BE2C (cell line): ENCODE results near the gene SLC9B2.

Source experiments
- DNase-seq: peaks from one replicate; pipeline ENCODE4 v3.0.0-alpha.2; 2020
- H3K27me3 ChIP-seq: fragments of 250-450 bp; sonication (Bioruptor Pico); 2 replicates; pipeline ENCODE4 v1.5.1; 2020; ENCODE audit warnings: mild to moderate bottlenecking
- H3K36me3 ChIP-seq: fragments of 250-450 bp; sonication (Bioruptor Pico); 2 replicates; pipeline ENCODE4 v1.5.1; 2020; ENCODE audit warnings: mild to moderate bottlenecking
- H3K4me1 ChIP-seq: fragments of 250-450 bp; sonication (Bioruptor Pico); 2 replicates; pipeline ENCODE4 v1.5.1; 2020
- H3K4me3 ChIP-seq: 2 replicates; pipeline ENCODE4 v1.5.1; 2011; ENCODE audit warnings: low read depth, low read length
- H3K9me3 ChIP-seq: fragments of 250-450 bp; sonication (Bioruptor Pico); 2 replicates; pipeline ENCODE4 v1.5.1; 2020
- TF ChIP-seq, protein P1 (sequence below): IDR thresholded peaks from 2 replicates; pipeline ENCODE4 v1.5.1; 2012; ENCODE audit warnings: mild to moderate bottlenecking, low read depth, low read length

SLC9B2 gene

DNA sequence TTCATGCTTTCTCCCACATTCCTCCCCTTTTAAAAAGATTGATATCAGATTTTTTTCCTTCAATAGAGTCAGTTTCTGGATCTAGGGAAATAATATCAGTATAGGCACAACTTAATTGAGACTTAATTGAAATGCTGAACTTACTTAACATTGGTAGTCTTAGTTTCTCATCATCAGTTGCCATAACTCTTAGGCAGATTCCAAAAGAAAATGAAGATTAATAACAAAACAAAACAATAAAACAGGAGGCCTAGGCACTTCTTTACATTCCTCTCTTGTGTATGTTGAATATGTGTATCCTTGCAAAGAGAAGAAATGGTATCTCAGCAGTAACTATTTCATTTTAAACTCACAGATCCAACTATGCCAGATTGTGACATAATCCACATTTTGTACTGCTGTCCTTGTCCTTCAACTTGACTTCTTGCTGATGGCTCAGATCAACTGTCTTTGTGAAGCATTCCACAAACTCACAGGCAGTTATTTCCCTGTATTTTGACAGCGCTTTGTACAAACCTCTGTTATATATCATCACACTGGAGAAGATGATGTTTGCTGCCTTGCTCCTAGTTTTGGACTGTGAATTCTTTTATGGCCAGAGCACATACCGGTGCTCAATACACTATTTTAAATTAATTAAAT lies 9.1 kb upstream of the SLC9B2 start:
- Histone ChIP-seq H3K4me1 (no peaks in the 10 kb centered on the region), H3K4me3 (no peak overlapping the region), H3K9me3 (no peaks in the 10 kb centered on the region), H3K36me3 (no peaks in the 10 kb centered on the region), H3K27me3 (no peaks in the 10 kb centered on the region)
- DNase-seq: no peak
- TF ChIP-seq, protein P1, sequence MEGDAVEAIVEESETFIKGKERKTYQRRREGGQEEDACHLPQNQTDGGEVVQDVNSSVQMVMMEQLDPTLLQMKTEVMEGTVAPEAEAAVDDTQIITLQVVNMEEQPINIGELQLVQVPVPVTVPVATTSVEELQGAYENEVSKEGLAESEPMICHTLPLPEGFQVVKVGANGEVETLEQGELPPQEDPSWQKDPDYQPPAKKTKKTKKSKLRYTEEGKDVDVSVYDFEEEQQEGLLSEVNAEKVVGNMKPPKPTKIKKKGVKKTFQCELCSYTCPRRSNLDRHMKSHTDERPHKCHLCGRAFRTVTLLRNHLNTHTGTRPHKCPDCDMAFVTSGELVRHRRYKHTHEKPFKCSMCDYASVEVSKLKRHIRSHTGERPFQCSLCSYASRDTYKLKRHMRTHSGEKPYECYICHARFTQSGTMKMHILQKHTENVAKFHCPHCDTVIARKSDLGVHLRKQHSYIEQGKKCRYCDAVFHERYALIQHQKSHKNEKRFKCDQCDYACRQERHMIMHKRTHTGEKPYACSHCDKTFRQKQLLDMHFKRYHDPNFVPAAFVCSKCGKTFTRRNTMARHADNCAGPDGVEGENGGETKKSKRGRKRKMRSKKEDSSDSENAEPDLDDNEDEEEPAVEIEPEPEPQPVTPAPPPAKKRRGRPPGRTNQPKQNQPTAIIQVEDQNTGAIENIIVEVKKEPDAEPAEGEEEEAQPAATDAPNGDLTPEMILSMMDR: no peak

DNA sequence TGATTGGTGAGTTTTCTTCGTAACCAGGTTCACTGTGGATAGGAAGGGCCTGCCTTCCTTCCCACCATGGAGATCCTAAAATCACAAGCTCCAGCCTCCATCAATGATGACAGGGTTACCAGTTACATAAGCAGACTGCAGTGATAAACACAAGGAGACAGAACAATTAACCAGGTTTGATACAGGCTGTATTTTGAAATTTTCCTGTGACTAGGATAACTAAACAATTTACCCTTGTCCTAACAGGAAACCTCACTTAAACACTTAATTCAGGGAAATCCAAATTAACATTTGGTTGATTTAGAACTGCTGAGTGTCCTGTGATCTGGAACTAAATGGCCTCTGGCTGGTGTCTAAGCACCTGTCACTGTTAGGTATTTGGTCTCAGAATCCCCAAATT lies 3.1 kb upstream of the SLC9B2 start:
- Histone ChIP-seq H3K27me3 (no peaks in the 10 kb centered on the region), H3K4me1 (no peaks in the 10 kb centered on the region), H3K36me3 (no peaks in the 10 kb centered on the region; the same call in 1 of the 2 replicates), H3K9me3 (no peaks in the 10 kb centered on the region), H3K4me3 (no peak overlapping the region)
- no peak for DNase-seq
- TF ChIP-seq, protein P1: no peak

DNA sequence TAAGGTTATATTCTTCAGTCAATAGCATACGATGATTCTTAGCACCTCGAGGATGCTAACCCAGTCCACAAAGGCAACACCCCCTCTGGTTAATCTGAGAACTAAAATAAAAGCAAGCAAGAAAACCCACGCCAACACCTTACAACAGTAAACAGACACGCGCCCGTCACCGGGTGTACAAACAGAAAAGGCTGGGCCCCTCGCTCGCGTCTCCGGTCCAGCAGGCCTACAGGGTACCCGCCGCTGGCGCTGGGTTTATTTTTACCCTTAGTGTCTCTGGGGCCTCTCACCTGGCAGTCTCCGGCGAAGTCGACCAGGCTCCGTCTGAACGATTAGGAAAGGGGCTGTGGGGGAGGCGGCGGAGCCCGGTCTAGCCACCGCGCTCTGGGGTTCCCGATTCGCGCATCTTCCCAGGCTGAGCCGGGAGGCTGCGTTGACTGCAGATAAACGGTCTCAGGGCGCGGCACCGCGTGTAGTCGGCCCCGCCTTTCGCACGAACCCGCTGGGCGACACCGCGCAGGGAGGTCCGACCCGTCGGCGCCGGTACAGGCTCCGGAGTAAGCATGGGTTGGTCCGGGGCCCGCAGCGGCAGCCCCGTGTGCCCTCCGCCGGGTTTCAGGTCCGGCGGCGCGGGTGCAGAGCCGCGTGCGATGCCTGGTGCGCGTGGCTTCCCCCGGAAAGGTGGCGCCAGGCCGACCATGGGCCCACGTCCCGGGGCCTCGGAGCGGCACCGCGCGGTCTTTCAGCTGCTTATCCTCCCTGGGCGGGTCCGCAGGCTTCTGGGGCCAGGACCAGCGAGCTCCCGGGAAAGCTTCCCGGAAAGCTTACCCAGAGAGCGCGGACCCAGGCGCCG lies 441 bp downstream of the SLC9B2 start:
- Histone ChIP-seq H3K27me3 (no peaks in the 10 kb centered on the region), H3K4me3 (peak overlapping the region; percentile 87), H3K9me3 (no peaks in the 10 kb centered on the region), H3K4me1 (no peaks in the 10 kb centered on the region; the same call in 1 of the 2 replicates), H3K36me3 (no peaks in the 10 kb centered on the region; the same call in 1 of the 2 replicates)
- TF ChIP-seq, protein P1: no peak
- peak; percentile 74 for DNase-seq

DNA sequence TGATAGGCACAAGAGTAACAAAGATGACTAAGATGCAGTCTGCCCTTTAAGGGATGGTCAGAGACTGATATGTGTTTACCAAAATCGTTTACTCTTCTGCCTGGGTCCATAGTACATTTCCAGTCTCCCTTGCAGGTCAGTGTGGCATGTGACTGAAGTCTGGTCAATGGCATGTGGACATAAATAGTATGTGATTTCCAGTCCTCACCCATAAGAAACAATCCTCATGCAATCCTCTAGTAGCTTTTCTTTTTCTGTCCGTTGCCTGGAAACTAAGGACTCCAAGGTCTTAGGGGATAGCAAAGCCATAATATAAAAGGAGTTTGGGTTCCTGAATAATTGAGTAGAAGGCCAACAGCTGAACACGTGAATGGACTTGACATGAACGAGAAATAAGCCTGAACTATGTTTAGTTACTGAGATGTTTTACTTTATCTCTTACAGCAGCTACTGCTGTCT lies 1.1 kb downstream of the SLC9B2 start:
- no peaks in the 10 kb centered on the region; the same call in 1 of the 2 replicates for H3K4me1 ChIP-seq

DNA sequence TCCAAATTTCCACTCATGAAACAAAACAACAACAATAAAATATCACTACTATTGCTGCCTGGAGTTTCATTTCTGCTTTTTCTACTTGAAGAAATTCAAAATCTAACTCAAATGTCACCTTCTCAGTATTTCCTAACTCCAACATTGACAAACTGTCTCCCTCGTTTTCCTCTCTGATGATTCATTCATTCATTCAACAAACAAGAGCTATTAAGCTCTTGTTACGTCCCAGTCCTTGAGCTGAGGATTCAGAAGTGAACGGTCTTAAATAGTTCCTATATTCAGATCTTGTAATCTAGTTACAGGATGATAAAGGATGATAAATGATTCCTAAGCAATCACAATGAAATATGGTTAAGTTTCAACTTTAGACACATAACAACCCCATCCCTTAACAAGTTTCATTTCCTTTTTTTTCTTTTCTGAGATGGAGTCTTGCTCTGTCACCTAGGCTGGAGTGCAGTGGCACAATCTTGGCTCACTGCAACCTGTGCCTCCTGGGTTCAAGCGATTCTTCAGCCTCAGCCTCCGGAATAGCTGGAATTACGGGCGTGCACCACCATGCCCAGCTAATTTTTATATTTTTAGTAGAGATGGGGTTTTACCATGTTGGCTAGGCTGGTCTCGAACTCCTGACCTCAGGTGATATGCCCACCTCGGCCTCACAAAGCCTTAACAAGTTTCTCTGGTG lies 1.7 kb downstream of the SLC9B2 start:
- H3K4me1 ChIP-seq: no peaks in the 10 kb centered on the region; the same call in 1 of the 2 replicates
- peak overlapping the region; percentile 87 for H3K4me3 ChIP-seq
- TF ChIP-seq, protein P1: no peak
- no peak for DNase-seq
- no peaks in the 10 kb centered on the region; the same call in 1 of the 2 replicates for H3K36me3 ChIP-seq
- H3K27me3 ChIP-seq: no peaks in the 10 kb centered on the region
- no peaks in the 10 kb centered on the region for H3K9me3 ChIP-seq

More for the DNA sequence above, 1.1 kb downstream of the SLC9B2 start:
- Histone ChIP-seq H3K27me3 (no peaks in the 10 kb centered on the region), H3K4me3 (peak overlapping the region; percentile 87), H3K9me3 (no peaks in the 10 kb centered on the region), H3K36me3 (no peaks in the 10 kb centered on the region; the same call in 1 of the 2 replicates)
- no peak for DNase-seq
- TF ChIP-seq, protein P1: no peak
